Upper lobe of left lung (tissue), 4 donors: ENCODE results near the gene CDC45.

Experiments used
- POLR2A ChIP-seq, 4 donors: fragments of 450-650 bp; IDR thresholded peaks; one replicate each; pipeline ENCODE4 v1.5.1; 2016 to 2017; ENCODE audit warnings: antibody characterized with exemption in 4 of 4, mild to moderate bottlenecking in 2 of 4
- TF ChIP-seq, protein P1 (sequence below), 6 experiments: fragments of 450-650 bp in 4 of 6; fragments of 200-600 bp in 2 of 6; sonication (generic) in 2 of 6; IDR thresholded peaks; one replicate each; pipeline ENCODE4 v1.5.1; 2016 to 2019; ENCODE audit warnings: antibody characterized with exemption in 6 of 6

DNA sequence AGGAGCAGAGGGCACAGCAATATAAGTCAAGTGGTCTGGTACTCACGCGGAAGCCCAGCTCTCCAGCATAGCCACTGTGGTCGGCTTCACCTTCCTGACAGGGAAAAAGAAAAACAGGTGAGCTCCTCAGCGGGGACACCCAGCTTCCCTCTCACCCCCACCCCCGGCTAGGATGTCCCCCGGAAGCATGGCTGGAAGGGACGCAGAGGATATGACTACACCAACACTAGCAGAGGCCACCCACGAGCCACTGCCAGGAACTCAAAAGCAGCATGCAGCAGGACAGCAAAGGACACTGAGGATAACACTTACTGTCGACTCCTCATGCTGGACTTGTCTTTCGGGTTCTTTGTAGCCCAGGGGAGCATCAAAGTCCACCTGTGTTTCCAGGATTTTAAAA, 23.2 kb upstream of the CDC45 start:
- no peak for TF ChIP-seq POLR2A (IDR thresholded peaks at IDR 0.05)
- TF ChIP-seq, protein P1, sequence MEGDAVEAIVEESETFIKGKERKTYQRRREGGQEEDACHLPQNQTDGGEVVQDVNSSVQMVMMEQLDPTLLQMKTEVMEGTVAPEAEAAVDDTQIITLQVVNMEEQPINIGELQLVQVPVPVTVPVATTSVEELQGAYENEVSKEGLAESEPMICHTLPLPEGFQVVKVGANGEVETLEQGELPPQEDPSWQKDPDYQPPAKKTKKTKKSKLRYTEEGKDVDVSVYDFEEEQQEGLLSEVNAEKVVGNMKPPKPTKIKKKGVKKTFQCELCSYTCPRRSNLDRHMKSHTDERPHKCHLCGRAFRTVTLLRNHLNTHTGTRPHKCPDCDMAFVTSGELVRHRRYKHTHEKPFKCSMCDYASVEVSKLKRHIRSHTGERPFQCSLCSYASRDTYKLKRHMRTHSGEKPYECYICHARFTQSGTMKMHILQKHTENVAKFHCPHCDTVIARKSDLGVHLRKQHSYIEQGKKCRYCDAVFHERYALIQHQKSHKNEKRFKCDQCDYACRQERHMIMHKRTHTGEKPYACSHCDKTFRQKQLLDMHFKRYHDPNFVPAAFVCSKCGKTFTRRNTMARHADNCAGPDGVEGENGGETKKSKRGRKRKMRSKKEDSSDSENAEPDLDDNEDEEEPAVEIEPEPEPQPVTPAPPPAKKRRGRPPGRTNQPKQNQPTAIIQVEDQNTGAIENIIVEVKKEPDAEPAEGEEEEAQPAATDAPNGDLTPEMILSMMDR (IDR thresholded peaks at IDR 0.05), result no peak
